Gastrocnemius medialis (tissue), 4 donors: ENCODE measurements around the gene ZNF608.

Experiments used
- POLR2A ChIP-seq, 2 donors: fragments of 450-650 bp; IDR thresholded peaks; one replicate each; pipeline ENCODE4 v1.6.1; 2017; ENCODE audit warnings: antibody characterized with exemption in 2 of 2, mild to moderate bottlenecking in 2 of 2, moderate library complexity in 2 of 2
- TF ChIP-seq, protein P1 (sequence below), 5 experiments: fragments of 450-650 bp in 3 of 5; fragments of 200-600 bp in 2 of 5; sonication (generic) in 2 of 5; IDR thresholded peaks in 4 of 5; conservative IDR thresholded peaks in 1 of 5; 1 replicate in 4 of 5; 2 replicates in 1 of 5; pipeline ENCODE4 v1.5.1; 2016 to 2019; ENCODE audit warnings: antibody characterized with exemption in 5 of 5, mild to moderate bottlenecking in 3 of 5, moderate library complexity in 3 of 5

DNA sequence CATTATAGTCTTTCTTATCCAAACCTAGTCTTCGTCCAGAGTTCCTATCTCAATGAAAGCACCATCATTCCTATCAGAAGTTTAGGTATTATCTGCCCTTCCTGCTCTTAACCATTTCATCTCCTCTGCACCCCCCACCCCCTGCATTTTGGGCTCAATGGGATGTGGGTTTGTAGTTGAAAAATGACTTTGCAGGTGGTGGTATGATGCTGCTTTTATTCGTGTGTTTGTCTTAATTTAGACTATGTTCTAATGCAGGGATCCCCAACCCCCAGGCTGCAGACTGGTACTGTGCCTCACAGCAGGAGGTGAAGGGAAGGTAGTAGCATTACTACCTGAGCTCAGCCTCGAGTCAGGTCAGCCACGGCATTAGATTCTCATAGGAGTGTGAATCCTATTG lies 49.4 kb upstream of the ZNF608 start:
- TF ChIP-seq, protein P1, sequence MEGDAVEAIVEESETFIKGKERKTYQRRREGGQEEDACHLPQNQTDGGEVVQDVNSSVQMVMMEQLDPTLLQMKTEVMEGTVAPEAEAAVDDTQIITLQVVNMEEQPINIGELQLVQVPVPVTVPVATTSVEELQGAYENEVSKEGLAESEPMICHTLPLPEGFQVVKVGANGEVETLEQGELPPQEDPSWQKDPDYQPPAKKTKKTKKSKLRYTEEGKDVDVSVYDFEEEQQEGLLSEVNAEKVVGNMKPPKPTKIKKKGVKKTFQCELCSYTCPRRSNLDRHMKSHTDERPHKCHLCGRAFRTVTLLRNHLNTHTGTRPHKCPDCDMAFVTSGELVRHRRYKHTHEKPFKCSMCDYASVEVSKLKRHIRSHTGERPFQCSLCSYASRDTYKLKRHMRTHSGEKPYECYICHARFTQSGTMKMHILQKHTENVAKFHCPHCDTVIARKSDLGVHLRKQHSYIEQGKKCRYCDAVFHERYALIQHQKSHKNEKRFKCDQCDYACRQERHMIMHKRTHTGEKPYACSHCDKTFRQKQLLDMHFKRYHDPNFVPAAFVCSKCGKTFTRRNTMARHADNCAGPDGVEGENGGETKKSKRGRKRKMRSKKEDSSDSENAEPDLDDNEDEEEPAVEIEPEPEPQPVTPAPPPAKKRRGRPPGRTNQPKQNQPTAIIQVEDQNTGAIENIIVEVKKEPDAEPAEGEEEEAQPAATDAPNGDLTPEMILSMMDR (IDR thresholded peaks at IDR 0.05 in 4 of 5, conservative IDR thresholded peaks at IDR 0.05 in 1 of 5), result no peak
- no peak for TF ChIP-seq POLR2A (IDR thresholded peaks at IDR 0.05)
